ENCODE results near the gene CISD2.
"Not testable (repeated sequence)": the region's sequence is repeated elsewhere in the genome, so short reads cannot be mapped to it uniquely, and the experiment has no call there.

Gene CISD2

GRCh38 chr4:102896547-102896946 lies 27.8 kb downstream of the CISD2 start:
- H3K36me3 ChIP-seq (ENCODE audit: control insufficient read depth in 1 of 2, insufficient read depth in 2 of 2, low read length in 2 of 2); H3K27me3 ChIP-seq (ENCODE audit: control insufficient read depth in 1 of 2, insufficient read depth in 2 of 2, low read length in 2 of 2); H3K9ac ChIP-seq (ENCODE audit: low read depth in 1 of 2, low read length in 2 of 2); H3K4me1 ChIP-seq (ENCODE audit: control insufficient read depth in 1 of 2, insufficient read depth in 2 of 2, low read length in 2 of 2); H3K27ac ChIP-seq (ENCODE audit: low read depth, low read length); H3K4me3 ChIP-seq (ENCODE audit: low read depth in 1 of 2, low read length in 2 of 2); H3K9me3 ChIP-seq (ENCODE audit: control insufficient read depth in 1 of 2, low read length in 2 of 2): not testable (repeated sequence)

GRCh38 chr4:102897610-102898009 lies 28.8 kb downstream of the CISD2 start:
- not testable (repeated sequence) for H3K4me1 ChIP-seq (ENCODE audit: control insufficient read depth in 1 of 2, insufficient read depth in 2 of 2, low read length in 2 of 2); H3K27me3 ChIP-seq (ENCODE audit: control insufficient read depth in 1 of 2, insufficient read depth in 2 of 2, low read length in 2 of 2); H3K9me3 ChIP-seq (ENCODE audit: control insufficient read depth in 1 of 2, low read length in 2 of 2); H3K4me3 ChIP-seq (ENCODE audit: low read depth in 1 of 2, low read length in 2 of 2); H3K9ac ChIP-seq (ENCODE audit: low read depth in 1 of 2, low read length in 2 of 2); H3K36me3 ChIP-seq (ENCODE audit: control insufficient read depth in 1 of 2, insufficient read depth in 2 of 2, low read length in 2 of 2); H3K27ac ChIP-seq (ENCODE audit: low read depth, low read length)

- Histone ChIP-seq H3K9me3 (ENCODE audit: control insufficient read depth in 1 of 2, low read length in 2 of 2) (no peaks in the 10 kb centered on the region), H3K27me3 (ENCODE audit: control insufficient read depth in 1 of 2, insufficient read depth in 2 of 2, low read length in 2 of 2) (no peaks in the 10 kb centered on the region), H3K4me1 (ENCODE audit: control insufficient read depth in 1 of 2, insufficient read depth in 2 of 2, low read length in 2 of 2) (no peaks in the 10 kb centered on the region), H3K36me3 (ENCODE audit: control insufficient read depth in 1 of 2, insufficient read depth in 2 of 2, low read length in 2 of 2) (no peaks in the 10 kb centered on the region), H3K4me3 (ENCODE audit: low read depth in 1 of 2, low read length in 2 of 2) (no peak overlapping the region), H3K27ac (ENCODE audit: low read depth, low read length) (no peak overlapping the region), H3K9ac (ENCODE audit: low read depth in 1 of 2, low read length in 2 of 2) (no peak overlapping the region)
Observed at GRCh38 chr4:102901804-102902203, 33.0 kb downstream of the CISD2 start.

- H3K27me3 ChIP-seq (ENCODE audit: control insufficient read depth in 1 of 2, insufficient read depth in 2 of 2, low read length in 2 of 2) = no peaks in the 10 kb centered on the region
- no peak overlapping the region for H3K9ac ChIP-seq (ENCODE audit: low read depth in 1 of 2, low read length in 2 of 2)
- no peaks in the 10 kb centered on the region for H3K4me1 ChIP-seq (ENCODE audit: control insufficient read depth in 1 of 2, insufficient read depth in 2 of 2, low read length in 2 of 2)
- no peaks in the 10 kb centered on the region for H3K36me3 ChIP-seq (ENCODE audit: control insufficient read depth in 1 of 2, insufficient read depth in 2 of 2, low read length in 2 of 2)
- no peak overlapping the region for H3K27ac ChIP-seq (ENCODE audit: low read depth, low read length)
- H3K4me3 ChIP-seq (ENCODE audit: low read depth in 1 of 2, low read length in 2 of 2) = no peak overlapping the region
- no peaks in the 10 kb centered on the region for H3K9me3 ChIP-seq (ENCODE audit: control insufficient read depth in 1 of 2, low read length in 2 of 2)
Observed at GRCh38 chr4:102918859-102919258, 50.1 kb downstream of the CISD2 start.

GRCh38 chr4:102919697-102920096 lies 50.9 kb downstream of the CISD2 start:
- not testable (repeated sequence) for H3K9me3 ChIP-seq (ENCODE audit: control insufficient read depth in 1 of 2, low read length in 2 of 2)

GRCh38 chr4:102935716-102936115 lies 66.9 kb downstream of the CISD2 start:
- Histone ChIP-seq H3K27ac (ENCODE audit: low read depth, low read length) (no peak overlapping the region), H3K9me3 (ENCODE audit: control insufficient read depth in 1 of 2, low read length in 2 of 2) (no peaks in the 10 kb centered on the region), H3K4me1 (ENCODE audit: control insufficient read depth in 1 of 2, insufficient read depth in 2 of 2, low read length in 2 of 2) (no peaks in the 10 kb centered on the region), H3K27me3 (ENCODE audit: control insufficient read depth in 1 of 2, insufficient read depth in 2 of 2, low read length in 2 of 2) (no peaks in the 10 kb centered on the region), H3K4me3 (ENCODE audit: low read depth in 1 of 2, low read length in 2 of 2) (no peak overlapping the region), H3K36me3 (ENCODE audit: control insufficient read depth in 1 of 2, insufficient read depth in 2 of 2, low read length in 2 of 2) (no peaks in the 10 kb centered on the region), H3K9ac (ENCODE audit: low read depth in 1 of 2, low read length in 2 of 2) (no peak overlapping the region)

More at GRCh38 chr4:102919697-102920096, 50.9 kb downstream of the CISD2 start:
- not testable (repeated sequence) for H3K36me3 ChIP-seq (ENCODE audit: control insufficient read depth in 1 of 2, insufficient read depth in 2 of 2, low read length in 2 of 2); H3K27ac ChIP-seq (ENCODE audit: low read depth, low read length); H3K9ac ChIP-seq (ENCODE audit: low read depth in 1 of 2, low read length in 2 of 2); H3K4me3 ChIP-seq (ENCODE audit: low read depth in 1 of 2, low read length in 2 of 2); H3K27me3 ChIP-seq (ENCODE audit: control insufficient read depth in 1 of 2, insufficient read depth in 2 of 2, low read length in 2 of 2); H3K4me1 ChIP-seq (ENCODE audit: control insufficient read depth in 1 of 2, insufficient read depth in 2 of 2, low read length in 2 of 2)

GRCh38 chr4:102938063-102938462 lies 69.3 kb downstream of the CISD2 start:
- not testable (repeated sequence) for H3K36me3 ChIP-seq (ENCODE audit: control insufficient read depth in 1 of 2, insufficient read depth in 2 of 2, low read length in 2 of 2); H3K4me1 ChIP-seq (ENCODE audit: control insufficient read depth in 1 of 2, insufficient read depth in 2 of 2, low read length in 2 of 2); H3K9ac ChIP-seq (ENCODE audit: low read depth in 1 of 2, low read length in 2 of 2); H3K4me3 ChIP-seq (ENCODE audit: low read depth in 1 of 2, low read length in 2 of 2); H3K27me3 ChIP-seq (ENCODE audit: control insufficient read depth in 1 of 2, insufficient read depth in 2 of 2, low read length in 2 of 2); H3K27ac ChIP-seq (ENCODE audit: low read depth, low read length); H3K9me3 ChIP-seq (ENCODE audit: control insufficient read depth in 1 of 2, low read length in 2 of 2)
